H1 (cell line): ENCODE measurements around the gene DVL1.

Source experiments
- CTCF ChIP-seq, 3 experiments: IDR thresholded peaks; 1 replicate in 2 of 3; 2 replicates in 1 of 3; pipeline versions ENCODE4 v1.5.1 to v1.6.1; 2011; ENCODE audit warnings: low read length in 3 of 3, mild to moderate bottlenecking in 3 of 3, inconsistent platforms in 2 of 3, low read depth in 1 of 3, moderate library complexity in 1 of 3; ENCODE audit not compliant: insufficient read depth in 1 of 3; ENCODE audit errors: control extremely low read depth in 1 of 3
- EP300 ChIP-seq, 2 experiments: IDR thresholded peaks; 1 replicate in 1 of 2; 2 replicates in 1 of 2; pipeline ENCODE4 v1.6.1; 2011 to 2012; ENCODE audit warnings: low read depth in 2 of 2, low read length in 2 of 2, mild to moderate bottlenecking in 2 of 2, borderline replicate concordance in 1 of 2, inconsistent platforms in 1 of 2, moderate library complexity in 1 of 2
- JUN ChIP-seq: IDR thresholded peaks from 2 replicates; pipeline ENCODE4 v1.6.1; 2011; ENCODE audit warnings: low read depth, mild to moderate bottlenecking, improper control_type of control experiment, low read length
- MAFK ChIP-seq: IDR thresholded peaks from 2 replicates; pipeline ENCODE4 v1.6.1; 2012; ENCODE audit warnings: low read depth, mild to moderate bottlenecking, improper control_type of control experiment, low read length
- PHF8 ChIP-seq: fragments of 200-600 bp; sonication (generic); conservative IDR thresholded peaks from 2 replicates; pipeline ENCODE4 v1.7.1; 2012; ENCODE audit warnings: low read depth, mild to moderate bottlenecking, inconsistent platforms, low read length, moderate library complexity
- POLR2AphosphoS5 ChIP-seq: IDR thresholded peaks from 2 replicates; pipeline ENCODE4 v1.6.1; 2011; ENCODE audit warnings: low read depth, low read length
- TAF7 ChIP-seq: optimal IDR thresholded peaks from 2 replicates; pipeline ENCODE3; 2011; ENCODE audit warnings: low read depth, mild to moderate bottlenecking, inconsistent platforms, low read length, moderate library complexity, borderline replicate concordance

- TF ChIP-seq EP300 (IDR thresholded peaks at IDR 0.05; ENCODE audit: borderline replicate concordance in 1 of 2, low read depth in 2 of 2, low read length in 2 of 2) (no peak), PHF8 (no peak), MAFK (no peak), TAF7 (no peak), CTCF (IDR thresholded peaks at IDR 0.05; ENCODE audit: control extremely low read depth in 1 of 3, insufficient read depth in 1 of 3, low read depth in 1 of 3, low read length in 3 of 3) (peak in 2 of 3 experiments; percentile 68 to 82; a peak in 3 of 4 replicates), POLR2AphosphoS5 (no peak), JUN (no peak)
These were observed 58.9 kb downstream of the DVL1 start for GRCh38 chr1:1290238-1290731.
